DND-41 (cell line): ENCODE results near the gene ETV5.

ENCODE experiments used
- ATAC-seq: fragments of 200-7000 bp; cut with Tn5 transposase; 3 replicates; pipeline ENCODE4 v1.9.1; 2021; ENCODE audit warnings: low read depth; ENCODE audit not compliant: insufficient read depth
- DNase-seq: peaks from one replicate; pipeline ENCODE4 v3.0.0-alpha.2; 2020
- H2AFZ ChIP-seq: 2 replicates; pipeline ENCODE4 v1.6.0; 2012; ENCODE audit warnings: low read depth, low read length
- H3K27ac ChIP-seq: 2 replicates; pipeline ENCODE4 v1.5.1; 2012; ENCODE audit warnings: low read length, inconsistent platforms
- H3K27me3 ChIP-seq: fragments of 200-600 bp; sonication (generic); 2 replicates; pipeline ENCODE4 v1.6.0; 2012; ENCODE audit warnings: low read length, mild to moderate bottlenecking, inconsistent platforms; ENCODE audit not compliant: insufficient read depth, poor library complexity
- H3K36me3 ChIP-seq: 2 replicates; pipeline ENCODE4 v1.5.1; 2012; ENCODE audit warnings: low read length, inconsistent platforms; ENCODE audit not compliant: insufficient read depth
- H3K4me1 ChIP-seq: 2 replicates; pipeline ENCODE4 v1.5.1; 2012; ENCODE audit warnings: mild to moderate bottlenecking, low read length; ENCODE audit not compliant: insufficient read depth
- H3K4me2 ChIP-seq: 2 replicates; pipeline ENCODE4 v1.6.0; 2012; ENCODE audit warnings: mild to moderate bottlenecking, moderate library complexity, low read length, inconsistent platforms; ENCODE audit not compliant: insufficient read depth
- H3K4me3 ChIP-seq, 2 experiments: fragments of 200-600 bp in 1 of 2; shearing (Covaris generic) in 1 of 2; 2 replicates each; pipeline ENCODE4 v1.5.1; 2012 to 2016; ENCODE audit warnings: inconsistent platforms in 2 of 2, low read length in 2 of 2, mild to moderate bottlenecking in 2 of 2, low read depth in 1 of 2, moderate library complexity in 1 of 2
- H3K79me2 ChIP-seq: 2 replicates; pipeline ENCODE4 v1.6.0; 2012; ENCODE audit warnings: low read length, inconsistent platforms; ENCODE audit not compliant: insufficient read depth
- H3K9ac ChIP-seq: 2 replicates; pipeline ENCODE4 v1.6.0; 2012; ENCODE audit warnings: low read depth, mild to moderate bottlenecking, inconsistent platforms, low read length, moderate library complexity
- H3K9me3 ChIP-seq: 2 replicates; pipeline ENCODE4 v1.5.1; 2012; ENCODE audit warnings: low read length, moderate library complexity, mild to moderate bottlenecking, inconsistent platforms; ENCODE audit not compliant: insufficient read depth, severe bottlenecking
- H4K20me1 ChIP-seq: 2 replicates; pipeline ENCODE4 v1.6.0; 2012; ENCODE audit warnings: low read length; ENCODE audit not compliant: insufficient read depth
- EZH2 ChIP-seq: IDR thresholded peaks from 3 replicates; pipeline ENCODE4 v1.6.1; 2012; ENCODE audit warnings: borderline replicate concordance, low read depth, mild to moderate bottlenecking, moderate library complexity, low read length, inconsistent platforms; ENCODE audit not compliant: severe bottlenecking
- TF ChIP-seq, protein P1 (sequence below): IDR thresholded peaks from 2 replicates; pipeline ENCODE4 v1.5.1; 2012; ENCODE audit warnings: borderline replicate concordance, low read length, moderate library complexity, mild to moderate bottlenecking; ENCODE audit not compliant: poor library complexity, severe bottlenecking; ENCODE audit errors: extremely low read depth

ETV5 gene

DNA sequence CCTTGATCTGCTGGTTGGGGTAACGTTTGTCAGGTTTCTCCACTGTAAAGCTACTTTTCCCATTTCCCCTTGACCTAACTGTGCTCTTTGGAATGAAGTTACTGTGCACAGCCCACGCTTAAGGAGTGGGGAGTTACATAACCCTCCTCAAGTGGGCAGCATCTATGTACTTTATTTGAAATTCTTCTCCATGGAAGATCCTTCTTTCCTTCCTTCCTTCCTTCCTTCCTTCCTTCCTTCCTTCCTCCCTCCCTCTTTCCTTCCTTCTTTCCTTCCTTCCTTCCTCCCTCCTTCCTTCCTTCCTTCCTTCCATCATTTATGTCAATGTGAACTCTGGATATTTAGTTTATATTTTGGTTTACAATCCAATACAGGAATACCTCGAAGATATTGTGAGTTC is 94.0 kb downstream of the ETV5 start:
- Histone ChIP-seq H4K20me1 (no peaks in the 10 kb centered on the region), H3K79me2 (no peaks in the 10 kb centered on the region), H3K27me3 (no peaks in the 10 kb centered on the region), H3K4me3 (no peak overlapping the region), H3K36me3 (no peaks in the 10 kb centered on the region), H2AFZ (no peak overlapping the region), H3K4me1 (no peaks in the 10 kb centered on the region), H3K9me3 (peaks cover 6% of the 10 kb centered on the region), H3K9ac (no peak overlapping the region), H3K27ac (no peak overlapping the region), H3K4me2 (no peak overlapping the region)
- ATAC-seq (no peak), DNase-seq (no peak)
- TF ChIP-seq EZH2, result no peak
- TF ChIP-seq, protein P1, sequence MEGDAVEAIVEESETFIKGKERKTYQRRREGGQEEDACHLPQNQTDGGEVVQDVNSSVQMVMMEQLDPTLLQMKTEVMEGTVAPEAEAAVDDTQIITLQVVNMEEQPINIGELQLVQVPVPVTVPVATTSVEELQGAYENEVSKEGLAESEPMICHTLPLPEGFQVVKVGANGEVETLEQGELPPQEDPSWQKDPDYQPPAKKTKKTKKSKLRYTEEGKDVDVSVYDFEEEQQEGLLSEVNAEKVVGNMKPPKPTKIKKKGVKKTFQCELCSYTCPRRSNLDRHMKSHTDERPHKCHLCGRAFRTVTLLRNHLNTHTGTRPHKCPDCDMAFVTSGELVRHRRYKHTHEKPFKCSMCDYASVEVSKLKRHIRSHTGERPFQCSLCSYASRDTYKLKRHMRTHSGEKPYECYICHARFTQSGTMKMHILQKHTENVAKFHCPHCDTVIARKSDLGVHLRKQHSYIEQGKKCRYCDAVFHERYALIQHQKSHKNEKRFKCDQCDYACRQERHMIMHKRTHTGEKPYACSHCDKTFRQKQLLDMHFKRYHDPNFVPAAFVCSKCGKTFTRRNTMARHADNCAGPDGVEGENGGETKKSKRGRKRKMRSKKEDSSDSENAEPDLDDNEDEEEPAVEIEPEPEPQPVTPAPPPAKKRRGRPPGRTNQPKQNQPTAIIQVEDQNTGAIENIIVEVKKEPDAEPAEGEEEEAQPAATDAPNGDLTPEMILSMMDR, result no peak

GRCh38 chr3:186013312-186013711 is 95.6 kb downstream of the ETV5 start:
- TF ChIP-seq, protein P1, result no peak
- no peak for TF ChIP-seq EZH2
- H3K4me1 ChIP-seq, result no peaks in the 10 kb centered on the region
- H3K9ac ChIP-seq, result no peak overlapping the region
- DNase-seq, result no peak
- H3K4me2 ChIP-seq, result no peak overlapping the region
- H4K20me1 ChIP-seq, result no peaks in the 10 kb centered on the region
- no peaks in the 10 kb centered on the region for H3K36me3 ChIP-seq
- no peak overlapping the region for H2AFZ ChIP-seq
- no peaks in the 10 kb centered on the region for H3K79me2 ChIP-seq
- H3K4me3 ChIP-seq, result no peak overlapping the region
- peaks cover 6% of the 10 kb centered on the region for H3K9me3 ChIP-seq
- no peaks in the 10 kb centered on the region for H3K27me3 ChIP-seq
- no peak overlapping the region for H3K27ac ChIP-seq
- no peak for ATAC-seq

DNA sequence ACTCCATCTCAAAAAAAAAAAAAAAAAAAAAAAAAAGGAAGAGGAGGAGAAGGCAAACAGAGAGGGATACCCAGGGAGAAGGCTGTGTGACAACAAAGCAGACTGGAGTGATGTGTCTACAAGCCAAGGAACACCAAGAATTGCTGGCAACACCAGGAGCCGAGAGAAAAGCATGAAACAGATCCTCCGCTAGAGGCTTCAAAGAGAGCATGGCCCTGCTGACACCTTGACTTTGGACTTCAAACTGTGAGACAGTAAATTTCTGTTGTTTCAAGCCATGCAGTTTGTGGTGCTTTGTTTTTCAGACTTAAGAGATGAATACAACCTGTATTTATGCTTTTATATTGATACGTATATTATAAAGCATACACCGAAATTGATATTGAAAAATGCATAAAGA is 96.8 kb downstream of the ETV5 start:
- Histone ChIP-seq H4K20me1 (no peaks in the 10 kb centered on the region), H3K4me1 (no peaks in the 10 kb centered on the region), H3K9me3 (peaks cover 6% of the 10 kb centered on the region), H2AFZ (no peak overlapping the region), H3K36me3 (no peaks in the 10 kb centered on the region), H3K27me3 (no peaks in the 10 kb centered on the region), H3K27ac (no peak overlapping the region), H3K79me2 (no peaks in the 10 kb centered on the region), H3K4me3 (no peak overlapping the region), H3K4me2 (no peak overlapping the region), H3K9ac (no peak overlapping the region)
- TF ChIP-seq, protein P1, result no peak
- no peak for TF ChIP-seq EZH2
- DNase-seq (no peak), ATAC-seq (no peak)

- Histone ChIP-seq H3K4me2 (no peak overlapping the region), H3K36me3 (no peaks in the 10 kb centered on the region), H3K9me3 (no peaks in the 10 kb centered on the region), H2AFZ (no peak overlapping the region), H3K27me3 (peaks cover 6% of the 10 kb centered on the region), H3K4me3 (no peak overlapping the region), H3K9ac (no peak overlapping the region), H3K79me2 (no peaks in the 10 kb centered on the region), H4K20me1 (no peaks in the 10 kb centered on the region), H3K27ac (no peak overlapping the region), H3K4me1 (no peaks in the 10 kb centered on the region)
- TF ChIP-seq, protein P1, result no peak
- no peak for TF ChIP-seq EZH2
- DNase-seq (no peak), ATAC-seq (no peak)
Observed at GRCh38 chr3:186004671-186005070, 104.2 kb downstream of the ETV5 start.
